CD4-positive, alpha-beta T cell treated with Interferon alpha-2 for 1 hour (primary cell): ENCODE measurements around the gene TAS1R1.

Experiments
- DNase-seq, 2 donors: peaks; one replicate each; pipeline ENCODE4 v3.0.0-alpha.2; 2020 to 2022

The TAS1R1 gene

DNA sequence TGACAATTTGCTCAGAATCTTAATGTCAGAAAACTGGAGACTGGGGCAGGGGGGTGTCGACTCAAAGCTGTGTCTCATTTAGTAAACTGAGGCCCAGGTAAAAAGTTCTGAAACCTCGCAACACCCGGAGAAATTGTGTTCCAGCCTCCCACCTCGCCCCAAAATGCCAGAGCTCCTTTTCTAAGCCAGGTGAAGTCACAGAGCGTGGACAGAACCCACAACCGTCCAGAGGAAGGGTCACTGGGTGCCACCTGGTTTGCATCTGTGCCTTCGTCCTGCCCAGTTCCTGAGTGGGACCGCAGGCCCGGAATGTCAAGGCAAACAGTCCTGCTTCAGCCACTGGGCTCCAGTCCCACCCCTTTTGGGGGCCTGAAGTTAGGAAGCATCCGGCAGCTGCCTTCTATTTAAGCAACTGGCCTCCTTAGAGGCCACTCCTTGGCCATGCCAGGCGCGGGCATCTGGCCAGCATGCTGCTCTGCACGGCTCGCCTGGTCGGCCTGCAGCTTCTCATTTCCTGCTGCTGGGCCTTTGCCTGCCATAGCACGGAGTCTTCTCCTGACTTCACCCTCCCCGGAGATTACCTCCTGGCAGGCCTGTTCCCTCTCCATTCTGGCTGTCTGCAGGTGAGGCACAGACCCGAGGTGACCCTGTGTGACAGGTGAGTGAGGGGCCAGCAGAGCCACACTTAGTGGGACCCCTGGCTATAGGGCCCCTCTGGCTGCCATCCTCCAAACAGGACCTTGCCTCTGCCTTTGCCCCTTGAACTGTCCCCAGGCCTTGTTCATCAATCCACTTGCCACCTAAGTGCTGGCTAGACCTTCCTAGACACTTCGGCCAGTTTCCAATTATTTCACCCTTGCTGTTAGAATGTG lies at the start of gene TAS1R1:
Gene TAS1R1, plus strand, starts transcription at position 401 of the 872 bp plus-strand sequence. Its CDS starts 67 bp downstream, at position 468.
- no peak for DNase-seq

- no peak for DNase-seq
Measured at GRCh38 chr1:6505367-6506209, 49.5 kb upstream of the TAS1R1 start.

DNA sequence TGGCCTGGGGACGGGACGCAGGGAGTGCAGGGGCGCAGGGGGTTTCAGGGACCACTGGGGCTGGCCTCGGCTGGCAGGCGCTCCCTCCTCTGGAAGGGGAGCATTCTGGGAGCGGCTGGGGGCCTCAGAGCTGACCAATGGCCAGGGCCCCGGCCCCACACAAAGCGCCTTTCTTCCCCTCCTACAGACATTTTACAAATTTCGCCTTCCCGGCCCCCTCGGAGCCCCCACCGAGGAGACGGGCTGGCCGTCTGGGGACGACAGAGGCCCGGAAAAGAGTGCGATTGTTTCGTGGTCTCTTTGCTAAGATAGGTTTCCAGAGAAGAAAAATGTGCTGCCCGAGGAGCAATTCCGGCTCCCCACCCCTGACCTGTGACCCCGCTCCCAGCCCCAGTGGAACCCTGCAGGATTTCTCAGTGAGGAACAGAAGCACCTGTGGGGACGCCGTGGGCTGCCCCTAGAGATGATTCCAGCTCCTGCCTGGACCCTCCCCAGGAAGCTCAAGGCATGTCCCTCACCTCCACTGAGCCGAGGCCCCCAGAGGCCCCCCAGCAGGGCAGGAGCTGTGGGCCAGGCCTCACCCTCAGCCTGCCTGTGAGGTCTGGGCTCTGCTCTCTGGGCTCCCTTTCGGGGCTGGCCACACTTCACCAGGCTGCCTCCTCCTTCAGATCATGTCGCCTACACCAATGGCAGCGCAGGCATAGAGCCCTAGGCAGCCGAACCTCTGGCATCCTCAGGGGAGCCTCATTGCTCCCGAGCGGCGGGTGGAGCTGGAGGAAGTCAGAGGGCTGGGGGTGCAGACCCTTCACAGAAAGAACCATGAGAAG lies 48.7 kb upstream of the TAS1R1 start:
- DNase-seq = no peak

DNA sequence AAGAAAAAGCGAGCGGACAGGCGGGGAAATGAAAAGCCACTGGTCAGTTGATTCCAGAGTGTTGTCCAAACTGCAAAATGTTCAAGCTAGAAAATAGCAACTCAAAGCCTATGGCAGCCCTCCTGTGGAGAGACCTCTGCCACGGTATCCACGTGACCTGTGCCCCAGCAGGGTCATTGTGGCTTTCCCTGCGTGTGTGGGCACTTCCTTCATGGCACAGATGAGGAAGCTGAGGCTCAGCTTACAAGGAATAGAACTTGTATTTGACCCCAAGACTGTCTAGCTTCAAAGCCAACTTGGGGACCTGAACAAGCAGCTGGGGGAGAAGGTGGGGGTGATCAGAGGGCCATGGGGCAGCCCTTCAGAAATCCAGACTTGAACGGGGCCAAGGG lies 48.1 kb upstream of the TAS1R1 start:
- no peak for DNase-seq

GRCh38 chr1:6507461-6507911 lies 47.6 kb upstream of the TAS1R1 start:
- no peak for DNase-seq

- DNase-seq = no peak
Measured at GRCh38 chr1:6508154-6508815, 46.8 kb upstream of the TAS1R1 start.

GRCh38 chr1:6508816-6509189 lies 46.3 kb upstream of the TAS1R1 start:
- no peak for DNase-seq

GRCh38 chr1:6509220-6509918 lies 45.7 kb upstream of the TAS1R1 start:
- no peak for DNase-seq

- DNase-seq = no peak
Measured at GRCh38 chr1:6509919-6510291, 45.2 kb upstream of the TAS1R1 start.

DNA sequence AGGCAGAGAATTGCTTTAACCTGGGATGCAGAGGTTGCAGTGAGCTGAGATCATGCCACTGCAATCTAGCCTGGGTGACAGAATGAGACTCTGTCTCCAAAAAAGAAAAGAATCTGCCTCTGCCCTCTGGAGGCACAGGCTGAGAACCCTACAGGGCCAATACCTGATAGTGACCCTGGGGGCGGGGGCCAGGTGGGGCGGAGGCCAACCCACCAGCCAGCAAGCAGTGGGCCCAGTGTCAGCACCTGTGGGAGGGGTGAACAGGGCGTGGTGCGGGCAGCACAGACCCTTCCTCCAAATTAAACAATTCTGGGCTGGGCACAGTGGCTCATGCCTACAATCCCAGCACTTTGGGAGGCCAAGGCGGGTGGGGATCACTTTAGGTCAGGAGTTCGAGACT lies 44.6 kb upstream of the TAS1R1 start:
- no peak for DNase-seq

GRCh38 chr1:6511056-6511455 lies 44.1 kb upstream of the TAS1R1 start:
- DNase-seq = no peak

- no peak for DNase-seq
Measured at GRCh38 chr1:6511561-6512244, 43.4 kb upstream of the TAS1R1 start.

DNA sequence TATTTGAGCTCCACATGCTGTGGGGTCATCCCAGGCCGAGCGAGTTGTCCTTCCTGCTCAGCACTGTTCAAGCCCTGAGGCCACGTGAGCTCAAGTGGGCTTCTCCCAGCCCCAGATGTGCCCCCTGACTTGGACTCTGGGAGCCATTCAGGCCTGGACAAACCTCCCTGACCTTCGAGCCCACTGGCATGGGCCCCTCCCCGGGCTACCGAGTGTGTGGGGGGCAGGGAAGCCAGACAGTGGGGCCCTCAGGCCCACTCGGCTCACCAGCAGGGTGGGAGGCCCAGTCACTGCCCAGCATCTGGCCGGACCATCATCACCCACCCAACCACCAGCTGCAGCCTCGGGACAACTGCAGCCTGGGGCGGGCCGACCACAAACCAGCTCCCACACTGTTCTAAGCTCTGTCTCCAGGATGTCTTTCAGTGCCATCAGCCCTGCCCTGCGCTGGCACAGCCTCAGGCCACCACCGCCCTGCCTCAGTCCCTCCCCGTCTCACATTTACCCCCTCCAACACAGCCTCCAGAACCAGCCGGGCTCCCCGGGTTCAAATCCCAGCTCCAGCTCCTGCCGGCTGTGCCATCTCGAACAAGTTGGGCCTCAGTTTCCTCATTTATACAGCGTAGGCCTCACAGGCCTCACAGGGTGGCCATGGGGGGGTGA lies 42.7 kb upstream of the TAS1R1 start:
- no peak for DNase-seq

DNA sequence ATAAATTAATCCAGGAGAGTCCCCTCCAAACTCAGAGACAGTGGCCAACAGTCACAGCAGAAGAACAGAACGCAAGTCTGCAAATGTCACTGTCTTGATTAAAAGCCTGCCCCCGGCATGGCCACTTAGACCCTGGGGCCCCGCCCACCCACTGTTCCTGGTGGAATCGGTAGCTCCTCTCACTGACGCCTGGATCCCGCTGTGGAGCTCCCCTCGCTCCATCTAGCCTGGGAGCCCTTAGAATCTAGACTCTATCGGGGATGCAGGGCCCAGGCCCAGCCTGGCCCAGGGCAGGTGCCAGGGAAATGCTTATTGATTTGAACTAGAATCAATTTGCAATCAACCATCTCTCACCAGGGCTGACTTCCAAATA lies 42.2 kb upstream of the TAS1R1 start:
- DNase-seq = no peak

GRCh38 chr1:6513320-6513801 lies 41.7 kb upstream of the TAS1R1 start:
- no peak for DNase-seq

- DNase-seq = no peak
Measured at GRCh38 chr1:6515771-6516170, 39.3 kb upstream of the TAS1R1 start.

- no peak for DNase-seq
Measured at GRCh38 chr1:6517435-6517851, 37.7 kb upstream of the TAS1R1 start.

DNA sequence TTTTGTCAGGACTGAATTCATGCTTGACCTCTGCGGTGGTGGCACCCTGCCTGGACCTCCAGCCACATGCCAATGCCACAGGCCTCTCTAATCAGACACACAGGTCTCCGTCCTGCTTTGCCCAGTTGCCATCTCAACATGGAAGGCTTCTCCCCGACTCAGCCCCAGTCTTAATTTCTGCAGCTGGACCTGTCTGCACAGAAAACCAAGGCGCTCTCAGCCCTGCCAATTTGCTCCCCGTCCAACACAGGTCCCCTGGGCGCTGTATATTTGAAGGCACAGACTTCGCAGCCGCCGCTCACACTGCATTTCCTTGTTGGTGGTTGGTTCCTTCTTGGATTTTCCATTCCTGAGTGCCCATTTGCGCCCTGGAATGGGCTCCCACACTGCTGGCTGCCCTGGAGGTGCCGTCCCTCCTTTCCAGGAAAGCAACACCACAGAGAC lies 35.6 kb upstream of the TAS1R1 start:
- DNase-seq = no peak

DNA sequence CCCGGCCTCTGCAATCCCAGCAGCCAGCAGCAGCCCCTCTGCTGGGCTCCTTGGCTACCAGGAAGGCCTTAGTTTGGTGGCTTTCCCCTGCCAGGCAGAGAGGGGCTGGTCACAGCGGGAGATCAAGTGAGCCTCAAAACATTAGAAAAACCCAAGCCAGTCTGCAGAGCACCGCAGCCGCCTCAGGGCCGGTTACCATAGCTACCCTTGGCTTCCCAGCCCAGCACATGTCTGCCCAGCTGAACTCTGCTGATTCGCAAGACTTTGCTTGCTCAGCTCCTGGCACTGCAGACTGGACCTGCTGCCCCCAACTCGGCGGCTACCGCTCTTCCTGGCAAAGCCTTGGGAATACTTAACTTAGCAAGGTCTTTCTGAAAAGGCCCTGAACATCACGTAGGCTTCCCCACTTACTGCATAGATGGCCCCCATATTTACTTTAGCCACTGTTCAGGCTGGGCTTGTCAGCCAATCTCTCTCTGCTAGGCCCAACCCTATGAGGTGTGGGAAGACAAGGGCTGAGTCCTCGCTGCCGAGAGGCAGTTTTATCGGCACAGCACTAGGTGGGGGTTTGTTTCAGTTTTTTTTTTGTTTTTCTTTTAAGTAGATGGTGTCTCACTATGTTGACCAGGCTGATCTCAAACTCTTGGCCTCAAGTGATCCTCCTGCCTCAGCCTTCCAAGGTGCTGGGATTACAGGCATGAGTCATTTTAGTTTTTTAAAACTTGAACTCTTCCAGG lies 35.0 kb upstream of the TAS1R1 start:
- no peak for DNase-seq

DNA sequence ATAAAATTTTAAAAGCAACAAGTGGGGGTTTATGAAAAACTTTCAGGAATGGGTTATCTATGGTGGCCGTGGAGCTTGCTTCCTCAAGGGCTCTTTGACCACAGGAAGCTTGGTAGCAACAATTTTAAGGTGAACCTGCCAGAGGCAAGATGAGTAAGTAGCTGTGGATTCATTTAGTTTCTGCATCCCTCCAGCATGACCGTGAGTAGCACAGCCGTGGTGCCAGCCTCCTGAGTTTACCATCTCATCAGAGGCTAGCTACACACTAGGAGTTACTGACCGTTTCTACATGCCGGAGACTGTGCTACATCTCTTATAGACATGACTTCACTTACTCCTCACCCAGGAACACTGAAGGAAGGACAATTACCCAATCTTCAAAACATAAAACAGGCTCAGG lies 33.6 kb upstream of the TAS1R1 start:
- no peak for DNase-seq
